COLO668 (cell line): ENCODE results near the gene CD27.
"Not testable (repeated sequence)": the region's sequence is repeated elsewhere in the genome, so short reads cannot be mapped to it uniquely, and the experiment has no call there.

Source experiments
- DNase-seq: peaks from one replicate; lab custom pipeline; 2025; ENCODE audit not compliant: unreplicated experiment; lab: John Stamatoyannopoulos, UW

Gene CD27

DNA sequence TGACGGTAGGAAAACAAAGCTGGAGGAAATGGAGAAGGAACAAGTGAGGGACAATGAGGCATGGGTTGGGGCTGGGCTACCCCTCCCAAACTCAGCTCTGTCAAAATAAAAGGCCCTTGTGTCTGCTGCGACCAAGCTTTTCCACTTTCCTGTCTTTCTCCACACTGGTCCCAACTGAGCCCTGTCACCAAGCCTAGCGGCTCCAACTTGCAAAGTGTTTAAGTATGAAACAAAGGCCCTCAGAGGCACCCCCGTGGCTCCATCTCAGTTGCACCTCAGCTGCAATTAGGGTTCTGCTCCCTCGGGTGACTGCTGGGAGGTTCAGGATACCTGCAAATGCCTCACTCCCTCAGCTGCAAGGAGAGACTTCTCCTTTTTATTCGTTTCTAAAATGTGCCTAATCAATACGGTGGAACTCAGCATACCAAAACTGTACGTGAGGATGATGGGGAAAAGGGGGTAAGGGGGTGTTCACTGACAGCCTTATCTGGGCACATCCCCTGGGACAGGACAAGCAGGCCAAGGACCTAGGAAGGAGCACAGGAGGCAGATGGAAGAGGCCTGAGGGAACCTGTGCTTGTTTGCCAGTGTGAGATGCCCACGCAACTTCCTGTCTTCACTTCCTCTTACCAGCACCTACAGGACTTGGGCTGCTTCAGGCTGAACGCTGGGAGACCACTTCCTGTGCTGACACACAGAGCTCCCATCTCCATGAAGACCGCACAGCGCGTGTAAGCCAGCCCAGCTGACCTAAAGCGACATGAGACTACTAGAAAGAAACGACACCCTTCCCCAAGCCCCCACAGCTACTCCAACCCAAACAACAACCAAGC is 16.9 kb downstream of the CD27 start:
- DNase-seq: no peak

DNA sequence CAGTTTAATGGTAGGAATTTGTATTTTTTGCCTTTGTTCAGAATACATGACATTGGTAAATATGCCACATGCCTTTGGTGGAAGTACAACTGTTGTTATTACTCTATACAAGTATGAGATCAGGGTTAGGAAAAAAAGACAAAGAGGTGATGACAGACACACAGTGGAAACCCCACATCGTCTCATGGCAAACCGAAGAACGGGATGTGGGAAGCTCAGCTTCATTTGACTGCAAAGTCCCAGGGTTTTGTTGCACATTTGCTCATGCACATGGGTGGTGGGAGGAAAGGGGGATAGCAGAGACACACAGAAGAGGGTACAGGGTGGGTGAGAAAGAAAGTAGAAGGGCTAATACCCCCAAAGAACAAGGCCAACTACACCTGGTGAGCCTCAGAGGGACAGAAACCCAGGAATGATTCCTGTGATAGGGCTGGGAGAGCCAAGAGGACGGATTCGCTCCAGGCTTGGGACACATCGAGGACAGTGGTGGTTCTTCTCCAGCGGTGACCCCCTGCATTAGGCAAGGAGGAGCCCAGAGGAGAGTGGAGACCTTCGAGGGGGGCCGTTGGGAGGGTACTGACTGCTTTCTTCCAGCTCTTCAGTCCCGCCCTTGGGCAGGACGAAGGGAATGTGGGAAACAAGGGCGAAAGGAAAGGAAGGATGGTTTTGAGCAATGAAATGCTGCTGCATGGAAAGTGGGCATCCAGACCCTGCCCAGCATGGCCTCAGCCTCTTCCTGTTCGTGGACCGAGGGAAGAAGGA is 17.7 kb downstream of the CD27 start:
- no peak for DNase-seq

DNA sequence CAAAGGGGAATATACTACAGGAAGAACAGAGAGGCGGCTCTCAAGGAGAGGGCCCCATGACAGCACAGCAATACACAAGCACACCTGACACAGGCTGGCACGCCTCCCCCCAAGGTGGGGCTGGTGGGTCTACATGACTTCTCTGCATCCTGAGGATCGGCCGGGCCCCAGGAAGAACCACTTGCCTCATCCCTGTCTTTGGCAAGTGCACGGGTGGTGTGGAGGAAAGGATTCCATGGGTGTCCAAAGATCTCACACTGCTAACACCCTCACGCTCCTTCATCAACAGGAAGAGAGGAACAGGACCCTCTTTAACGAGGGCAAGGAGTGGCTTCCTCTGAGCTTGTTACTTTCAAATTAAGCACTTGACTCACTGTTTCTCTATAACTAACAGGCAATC is 18.5 kb downstream of the CD27 start:
- DNase-seq: no peak

DNA sequence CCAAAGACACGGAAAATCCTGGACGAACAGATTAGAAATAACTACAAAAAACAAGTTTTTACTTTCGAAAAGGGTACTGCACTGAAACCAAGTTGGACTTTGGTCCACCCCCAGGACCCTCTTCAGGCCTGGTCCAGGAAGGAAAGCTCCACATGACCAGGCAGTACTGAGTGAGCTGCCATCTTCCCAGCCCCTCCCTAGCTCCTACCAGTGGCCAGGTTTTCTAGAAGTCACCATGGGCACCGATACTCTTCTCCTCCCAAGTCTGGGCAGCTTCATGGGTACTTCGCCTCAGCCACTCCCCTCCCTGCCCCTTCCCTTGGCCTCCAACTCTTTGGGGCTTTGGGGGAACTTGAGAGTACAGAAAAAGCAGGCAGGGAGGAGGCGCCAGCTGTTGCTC is 19.1 kb downstream of the CD27 start:
- no peak for DNase-seq

DNA sequence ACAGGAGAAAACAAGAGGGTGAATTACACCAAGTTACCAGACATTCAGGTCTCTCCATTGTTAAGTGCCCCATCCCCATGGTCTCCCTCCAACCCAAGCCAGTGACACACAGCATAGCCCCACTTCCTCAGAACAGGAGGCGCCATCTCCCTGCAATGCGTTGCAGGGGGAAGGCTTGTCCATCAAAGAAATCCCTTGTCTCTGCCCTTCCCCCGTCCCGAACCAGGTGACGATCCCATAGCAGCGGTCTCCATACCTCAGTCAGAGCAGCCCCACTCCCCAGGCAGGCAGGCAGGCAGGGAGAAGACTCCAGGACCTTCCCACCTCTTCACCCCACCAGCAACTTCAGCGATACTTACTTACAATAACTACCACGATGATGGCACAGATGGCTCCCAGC is 19.8 kb downstream of the CD27 start:
- DNase-seq: no peak

DNA sequence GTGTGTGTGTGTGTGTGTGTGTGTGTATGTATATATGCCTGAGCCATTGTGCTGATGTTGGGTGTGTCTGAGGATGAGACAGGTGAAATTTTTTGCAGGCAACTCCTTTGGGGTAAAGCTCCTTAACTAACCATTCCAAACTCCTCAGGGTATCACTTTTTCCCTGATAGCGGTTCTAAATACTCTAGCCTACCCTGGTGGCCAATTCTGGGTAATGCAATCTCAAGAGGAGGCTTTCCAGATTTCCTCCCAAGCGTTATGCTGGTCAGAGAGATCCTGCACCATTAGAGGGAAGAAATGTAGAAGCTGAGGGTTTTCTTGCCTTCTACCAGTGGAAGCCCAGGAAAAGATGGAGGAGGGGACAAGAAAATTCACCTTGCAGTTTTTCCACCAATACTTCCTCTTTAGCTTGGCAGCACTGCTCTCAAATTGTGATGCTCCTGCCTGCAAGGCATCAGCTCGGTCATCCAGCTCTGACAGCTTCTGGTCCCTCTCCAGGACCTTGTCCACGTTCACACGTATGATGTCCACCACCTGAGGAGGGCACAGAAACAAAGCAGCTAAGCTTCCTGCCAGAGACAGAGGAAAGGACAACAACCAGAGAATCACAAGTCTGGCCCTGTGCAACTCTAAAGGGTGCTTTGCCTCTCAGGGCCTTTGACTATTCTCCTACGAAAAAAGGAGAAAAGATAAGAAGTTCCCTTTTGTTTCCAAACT is 20.9 kb downstream of the CD27 start:
- peak; percentile 32 for DNase-seq

DNA sequence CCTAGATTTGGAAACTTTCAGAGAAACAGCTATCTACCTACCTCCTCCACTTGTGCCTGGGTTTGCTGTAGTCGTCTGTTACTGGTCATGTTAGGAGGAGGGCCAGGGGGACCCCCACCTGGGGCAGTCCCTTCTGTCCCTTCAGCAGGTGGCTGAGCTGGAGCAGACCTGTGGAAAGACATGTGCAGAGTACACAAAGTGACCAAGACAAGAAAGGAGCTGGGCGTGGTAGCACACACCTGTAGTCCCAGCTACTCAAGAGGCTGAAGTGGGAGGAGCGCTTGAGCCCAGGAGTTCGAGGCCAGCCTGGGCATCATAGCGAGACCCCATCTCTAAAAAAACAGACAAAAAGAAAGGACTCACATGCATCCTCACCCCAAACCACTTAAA is 21.4 kb downstream of the CD27 start:
- no peak for DNase-seq

DNA sequence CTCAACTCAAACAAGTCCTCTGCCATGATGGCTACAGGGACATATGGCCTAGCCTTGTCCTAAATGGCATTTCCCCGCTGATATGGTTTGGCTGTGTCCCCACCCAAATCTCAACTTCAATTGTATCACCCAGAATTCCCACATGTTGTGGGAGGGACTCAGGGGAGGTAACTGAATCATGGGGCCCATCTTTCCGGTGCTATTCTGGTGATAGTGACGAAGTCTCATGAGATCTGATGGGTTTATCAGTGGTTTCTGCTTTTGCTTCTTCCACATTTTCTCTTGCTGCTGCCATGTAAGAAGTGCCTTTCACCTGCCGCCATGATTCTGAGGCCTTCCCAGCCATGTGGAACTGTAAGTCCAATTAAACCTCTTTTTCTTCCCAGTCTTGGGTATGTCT is 22.0 kb downstream of the CD27 start:
- not testable (repeated sequence) for DNase-seq

DNA sequence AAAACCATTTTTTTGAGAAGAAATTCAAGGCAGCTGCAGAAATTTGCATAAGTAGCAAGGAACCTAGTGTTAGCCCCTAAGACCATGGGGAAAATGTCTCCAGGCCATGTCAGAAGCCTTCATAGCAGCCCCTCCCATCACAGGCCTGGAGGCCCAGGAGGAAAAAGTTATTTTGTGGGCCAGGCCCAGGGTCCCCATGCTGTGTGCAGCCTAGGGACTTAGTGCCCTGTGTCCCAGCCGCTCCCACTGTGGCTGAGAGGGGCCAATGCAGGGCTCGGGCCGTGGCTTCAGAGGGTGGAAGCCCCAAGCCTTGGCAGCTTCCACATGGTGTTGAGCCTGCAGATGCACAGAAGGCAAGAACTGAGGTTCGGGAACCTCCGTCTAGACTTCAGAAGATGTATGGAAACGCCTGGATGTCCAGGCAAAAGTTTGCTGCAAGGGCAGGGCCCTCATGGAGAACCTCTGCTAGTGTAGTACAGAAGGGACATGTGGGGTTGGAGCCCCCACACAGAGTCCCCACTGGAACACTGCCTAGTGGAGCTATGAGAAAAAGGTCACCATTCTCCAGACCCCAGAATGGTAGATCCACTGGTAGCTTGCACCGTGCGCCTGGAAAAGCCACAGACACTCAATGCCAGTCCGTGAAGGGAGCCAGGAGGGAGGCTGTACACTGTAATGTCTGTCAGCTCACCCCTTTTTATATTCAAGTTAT is 23.0 kb downstream of the CD27 start:
- not testable (repeated sequence) for DNase-seq

DNA sequence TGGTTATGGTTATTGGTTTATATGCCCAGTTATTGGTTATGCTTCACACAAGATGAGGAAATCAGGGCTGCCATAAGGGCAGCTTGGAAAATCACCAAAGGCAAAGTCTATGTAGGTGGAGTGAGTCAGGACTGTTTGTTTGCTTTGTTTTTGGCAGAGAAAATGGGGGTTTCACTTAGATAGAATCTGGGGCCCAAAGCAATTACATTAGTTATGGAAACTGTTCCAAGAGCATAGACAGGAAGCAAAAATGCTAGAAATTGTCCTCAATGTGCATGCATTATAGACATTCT is 23.5 kb downstream of the CD27 start:
- no peak for DNase-seq

DNA sequence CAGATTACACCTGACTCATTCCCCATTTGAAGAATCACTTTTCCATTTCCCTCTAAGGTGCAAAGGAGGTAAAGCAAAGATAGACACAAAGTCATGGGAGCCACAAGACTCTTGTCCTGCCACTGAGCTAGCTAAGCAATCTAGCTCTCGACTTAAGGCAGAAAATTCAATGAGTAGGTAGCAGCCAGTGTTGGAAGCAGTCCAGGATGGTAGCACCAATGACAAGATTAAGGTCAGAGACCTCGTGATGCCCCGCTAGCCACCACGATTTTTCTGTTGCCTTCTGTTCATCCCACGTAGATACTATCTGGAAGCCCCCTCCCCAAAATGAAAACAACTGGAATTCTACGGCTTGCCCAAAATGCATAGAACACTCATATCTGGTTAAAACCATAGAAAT is 24.3 kb downstream of the CD27 start:
- no peak for DNase-seq

DNA sequence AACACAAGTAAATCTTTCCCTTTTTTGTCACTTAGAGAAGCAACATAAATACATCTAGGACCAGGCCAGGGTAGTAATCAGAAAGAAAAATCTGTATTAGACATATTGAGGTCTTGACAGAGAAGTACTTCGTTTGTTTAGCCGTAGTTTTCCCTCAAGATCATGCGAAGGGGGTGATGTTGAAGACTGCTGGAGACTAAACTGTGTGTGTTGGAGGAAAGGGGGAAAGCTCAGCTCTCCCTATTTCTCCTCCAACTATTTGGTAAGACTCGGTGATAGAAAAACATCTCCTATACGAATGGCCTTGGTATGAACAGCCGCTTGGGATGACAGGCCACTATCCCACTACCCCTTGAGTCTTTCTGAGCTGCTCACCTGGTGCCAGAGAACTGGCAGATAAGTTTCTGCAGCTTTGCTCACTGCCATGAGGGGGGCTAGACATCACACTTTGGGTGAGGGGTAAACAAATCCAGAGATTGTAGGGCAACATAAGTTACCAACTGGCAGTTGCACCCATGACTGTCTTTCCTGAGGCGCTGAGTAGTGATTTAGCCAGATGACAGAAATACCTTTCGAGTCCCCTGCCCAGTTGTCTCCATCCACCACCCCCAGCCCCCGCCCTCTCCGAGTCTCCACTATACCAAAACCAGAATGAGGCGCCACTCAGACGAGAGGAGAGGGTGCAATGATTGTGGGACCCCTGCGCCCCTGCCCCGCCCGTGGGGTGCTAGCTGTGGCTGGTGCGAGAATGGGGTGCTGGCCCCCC is 25.0 kb downstream of the CD27 start:
- no peak for DNase-seq

DNA sequence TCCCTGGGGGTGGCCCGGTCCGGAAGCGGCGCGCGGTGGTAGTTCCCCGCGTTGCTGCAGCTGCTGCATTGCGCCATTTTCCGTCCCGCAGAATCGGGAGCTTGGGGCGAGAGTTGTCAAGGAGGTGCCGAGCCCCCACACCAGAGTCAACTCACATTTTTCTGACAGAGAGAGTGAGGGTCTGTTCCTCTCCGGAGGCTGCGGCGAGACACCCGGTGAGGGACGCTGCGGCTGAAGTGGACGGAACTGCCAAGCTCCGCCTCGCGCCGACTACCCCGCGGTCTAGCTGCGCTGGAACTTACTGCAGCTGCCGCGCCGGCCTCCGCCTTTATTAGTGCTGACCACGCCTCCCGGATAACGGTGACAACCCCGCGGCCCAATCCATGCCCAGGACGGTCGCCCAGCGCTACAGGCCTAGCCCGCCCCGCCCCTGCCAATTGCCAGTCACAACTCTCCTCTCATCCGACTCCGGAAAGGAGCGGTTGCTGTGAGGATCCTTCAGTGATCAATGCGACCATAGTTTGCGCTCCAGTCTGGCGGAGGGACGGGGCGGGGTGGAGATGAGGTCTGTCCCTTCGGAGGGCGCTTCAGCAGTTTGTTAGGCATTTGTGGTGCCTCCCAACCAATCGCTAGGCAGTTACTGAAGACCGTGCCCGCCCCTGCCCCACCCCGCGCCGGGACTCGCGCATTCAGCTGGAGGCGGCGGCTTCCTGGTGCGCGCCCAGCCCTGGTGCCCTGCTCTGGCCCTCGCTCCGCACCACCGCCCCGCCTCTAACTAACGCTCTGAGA is 25.8 kb downstream of the CD27 start, which contains the start of gene VAMP1:
Gene VAMP1, minus strand, starts transcription at position 303 of the 789 bp plus-strand sequence. Its CDS starts 146 bp downstream, at position 157.
- peak; percentile 94 for DNase-seq

DNA sequence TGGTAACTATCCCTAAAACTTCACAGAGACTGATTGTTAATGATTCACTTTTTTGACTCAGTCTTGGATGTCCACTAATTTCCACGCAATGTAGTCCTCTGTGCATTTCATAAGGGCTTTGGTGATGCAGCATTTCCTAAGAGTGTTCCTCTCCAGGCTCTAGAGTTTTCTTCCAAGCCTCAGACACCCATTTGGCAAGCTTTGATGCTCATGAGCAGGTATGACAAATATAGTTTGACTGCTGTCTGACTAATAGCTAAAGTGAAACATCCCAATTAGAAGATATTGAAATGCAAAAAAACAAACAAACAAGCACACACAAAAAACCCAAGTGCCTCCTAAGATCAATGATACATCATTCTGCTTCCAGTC is 27.2 kb downstream of the CD27 start:
- DNase-seq: no peak

DNA sequence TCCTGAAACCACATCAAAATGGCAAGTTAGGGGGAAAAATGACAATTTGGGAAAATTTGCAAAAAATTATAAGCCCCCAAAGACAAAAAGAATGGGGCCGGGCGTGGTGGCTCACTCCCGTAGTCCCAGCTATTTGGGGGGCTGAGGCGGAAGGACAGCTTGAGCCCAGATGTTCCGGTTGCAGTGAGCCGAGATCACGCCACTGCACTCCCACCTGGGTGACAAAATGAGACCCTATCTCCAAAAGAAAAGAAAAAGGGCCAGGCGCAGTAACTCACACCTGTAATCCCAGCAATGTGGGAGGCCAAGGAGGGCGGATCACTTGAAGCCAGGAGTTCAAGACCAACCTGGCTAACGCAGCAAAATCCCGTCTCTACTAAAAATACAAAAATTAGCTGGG is 27.7 kb downstream of the CD27 start:
- DNase-seq: no peak

DNA sequence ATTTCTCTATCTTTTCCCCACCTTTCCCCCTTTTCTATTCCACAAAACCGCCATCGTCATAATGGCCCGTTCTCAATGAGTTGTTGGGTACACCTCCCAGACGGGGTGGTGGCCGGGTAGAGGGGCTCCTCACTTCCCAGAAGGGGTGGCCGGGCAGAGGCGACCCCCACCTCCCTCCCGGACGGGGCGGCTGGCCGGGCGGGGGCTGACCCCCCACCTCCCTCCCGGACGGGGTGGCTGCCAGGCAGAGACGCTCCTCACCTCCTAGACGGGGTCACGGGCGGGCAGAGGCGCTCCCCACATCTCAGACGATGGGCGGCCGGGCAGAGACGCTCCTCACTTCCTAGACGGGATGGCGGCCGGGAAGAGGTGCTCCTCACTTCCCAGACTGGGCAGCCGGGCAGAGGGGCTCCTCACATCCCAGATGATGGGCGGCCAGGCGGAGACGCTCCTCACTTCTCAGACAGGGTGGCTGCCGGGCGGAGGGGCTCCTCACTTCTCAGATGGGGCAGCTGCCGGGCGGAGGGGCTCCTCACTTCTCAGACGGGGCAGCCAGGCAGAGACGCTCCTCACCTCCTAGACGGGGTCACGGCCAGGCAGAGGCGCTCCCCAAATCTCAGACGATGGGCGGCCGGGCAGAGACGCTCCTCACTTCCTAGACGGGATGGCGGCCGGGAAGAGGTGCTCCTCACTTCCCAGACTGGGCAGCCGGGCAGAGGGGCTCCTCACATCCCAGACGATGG is 30.6 kb downstream of the CD27 start:
- DNase-seq: not testable (repeated sequence)

DNA sequence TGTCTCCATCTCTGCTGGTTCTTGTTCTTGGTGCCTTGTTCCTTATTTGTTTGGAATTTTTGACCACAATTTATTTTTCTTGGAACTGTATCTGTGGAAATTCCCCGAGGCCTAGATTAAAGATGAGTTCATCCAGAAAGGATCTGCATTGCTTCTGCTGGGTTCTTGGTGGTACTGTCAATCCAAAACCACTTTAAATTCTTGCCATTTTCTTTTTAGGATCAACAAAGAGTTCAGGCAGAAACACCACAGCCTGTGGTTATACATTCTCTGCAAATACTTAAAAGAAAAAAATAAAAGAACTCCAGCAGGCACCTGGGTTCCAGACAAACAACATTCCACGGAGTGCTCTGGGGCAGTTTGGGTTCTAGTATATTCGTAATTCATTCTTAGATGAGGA is 31.7 kb downstream of the CD27 start:
- no peak for DNase-seq

DNA sequence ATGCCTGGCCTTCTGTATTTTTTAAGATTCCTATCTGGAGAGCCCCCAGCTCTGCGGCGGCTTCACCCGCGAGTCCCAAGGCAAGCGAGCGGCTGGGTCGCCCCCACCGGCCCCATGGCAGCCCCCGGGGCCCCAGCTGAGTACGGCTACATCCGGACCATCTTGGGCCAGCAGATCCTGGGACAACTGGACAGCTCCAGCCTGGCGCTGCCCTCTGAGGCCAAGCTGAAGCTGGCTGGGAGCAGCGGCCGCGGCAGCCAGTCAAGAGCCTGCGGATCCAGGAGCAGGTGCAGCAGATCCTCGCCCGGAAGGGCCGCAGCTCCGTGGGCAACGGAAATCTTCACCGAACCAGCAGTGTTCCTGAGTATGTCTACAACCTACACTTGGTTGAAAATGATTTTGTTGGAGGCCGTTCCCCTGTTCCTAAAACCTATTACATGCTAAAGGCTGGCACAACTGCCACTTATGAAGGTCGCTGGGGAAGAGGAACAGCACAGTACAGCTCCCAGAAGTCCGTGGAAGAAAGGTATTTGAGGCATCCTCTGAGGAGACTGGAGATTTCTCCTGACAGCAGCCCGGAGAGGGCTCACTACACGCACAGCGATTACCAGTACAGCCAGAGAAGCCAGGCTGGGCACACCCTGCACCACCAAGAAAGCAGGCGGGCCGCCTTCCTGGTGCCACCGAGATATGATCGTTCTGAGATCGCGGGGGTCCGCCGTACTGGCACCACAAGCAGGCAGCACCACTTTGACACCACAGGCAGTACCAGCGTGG is 33.0 kb downstream of the CD27 start:
- DNase-seq: peak; percentile 5
